ENCODE results near the gene TTLL3.

DNA sequence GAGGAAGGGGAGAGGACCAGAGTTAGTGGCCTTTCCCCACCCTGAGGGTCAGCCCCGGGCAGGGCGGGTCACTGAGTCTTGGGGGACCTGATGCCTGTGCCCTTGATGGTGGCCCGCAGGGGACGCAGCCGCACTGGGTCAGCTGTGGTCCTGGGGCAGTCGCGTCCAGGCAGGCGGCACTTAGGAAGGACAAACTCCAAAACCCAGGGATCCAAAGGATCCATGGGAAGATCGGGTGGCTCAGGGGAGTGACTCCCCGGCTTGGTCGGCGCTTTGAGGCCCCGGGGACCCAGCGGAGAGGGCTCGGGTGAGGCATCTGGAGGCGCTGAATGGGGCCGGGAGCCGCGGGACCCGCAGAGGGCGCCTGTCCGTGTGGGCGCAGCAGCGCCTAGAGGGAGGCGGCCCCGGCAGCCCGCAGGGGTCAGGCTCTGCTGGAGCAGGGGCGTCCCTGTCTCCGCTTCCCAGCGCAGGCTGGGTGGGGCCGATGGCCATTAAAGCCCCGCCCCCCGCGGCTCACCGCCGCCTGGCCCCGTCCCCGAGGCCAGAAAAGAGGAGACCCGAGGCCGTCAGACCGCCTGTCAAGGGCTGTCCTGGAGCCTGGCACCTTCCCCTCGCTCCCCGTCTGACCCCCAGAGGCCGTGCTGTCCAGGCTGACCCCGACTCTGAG is 52.5 kb downstream of the TTLL3 start:
- TF ChIP-seq, protein P1, sequence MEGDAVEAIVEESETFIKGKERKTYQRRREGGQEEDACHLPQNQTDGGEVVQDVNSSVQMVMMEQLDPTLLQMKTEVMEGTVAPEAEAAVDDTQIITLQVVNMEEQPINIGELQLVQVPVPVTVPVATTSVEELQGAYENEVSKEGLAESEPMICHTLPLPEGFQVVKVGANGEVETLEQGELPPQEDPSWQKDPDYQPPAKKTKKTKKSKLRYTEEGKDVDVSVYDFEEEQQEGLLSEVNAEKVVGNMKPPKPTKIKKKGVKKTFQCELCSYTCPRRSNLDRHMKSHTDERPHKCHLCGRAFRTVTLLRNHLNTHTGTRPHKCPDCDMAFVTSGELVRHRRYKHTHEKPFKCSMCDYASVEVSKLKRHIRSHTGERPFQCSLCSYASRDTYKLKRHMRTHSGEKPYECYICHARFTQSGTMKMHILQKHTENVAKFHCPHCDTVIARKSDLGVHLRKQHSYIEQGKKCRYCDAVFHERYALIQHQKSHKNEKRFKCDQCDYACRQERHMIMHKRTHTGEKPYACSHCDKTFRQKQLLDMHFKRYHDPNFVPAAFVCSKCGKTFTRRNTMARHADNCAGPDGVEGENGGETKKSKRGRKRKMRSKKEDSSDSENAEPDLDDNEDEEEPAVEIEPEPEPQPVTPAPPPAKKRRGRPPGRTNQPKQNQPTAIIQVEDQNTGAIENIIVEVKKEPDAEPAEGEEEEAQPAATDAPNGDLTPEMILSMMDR (IDR thresholded peaks at IDR 0.05): no peak
- no peak for TF ChIP-seq EZH2 (IDR thresholded peaks at IDR 0.05; ENCODE audit: borderline replicate concordance, insufficient read depth, low read depth, low read length, poor library complexity, severe bottlenecking)
